ENCODE measurements around the gene POLD3. TPM values are rescaled to one million over a fixed set of nuclear protein-coding genes. Genes with fewer than 3 reads are reported as not detected.

POLD3 gene
- total and polyA plus RNA-seq, 10 of the 15 experiments (the other 5 are each of a cell fraction or from before 2014, with no cell fraction given), result 23.8 to 63.7 (median 38.7) TPM

DNA sequence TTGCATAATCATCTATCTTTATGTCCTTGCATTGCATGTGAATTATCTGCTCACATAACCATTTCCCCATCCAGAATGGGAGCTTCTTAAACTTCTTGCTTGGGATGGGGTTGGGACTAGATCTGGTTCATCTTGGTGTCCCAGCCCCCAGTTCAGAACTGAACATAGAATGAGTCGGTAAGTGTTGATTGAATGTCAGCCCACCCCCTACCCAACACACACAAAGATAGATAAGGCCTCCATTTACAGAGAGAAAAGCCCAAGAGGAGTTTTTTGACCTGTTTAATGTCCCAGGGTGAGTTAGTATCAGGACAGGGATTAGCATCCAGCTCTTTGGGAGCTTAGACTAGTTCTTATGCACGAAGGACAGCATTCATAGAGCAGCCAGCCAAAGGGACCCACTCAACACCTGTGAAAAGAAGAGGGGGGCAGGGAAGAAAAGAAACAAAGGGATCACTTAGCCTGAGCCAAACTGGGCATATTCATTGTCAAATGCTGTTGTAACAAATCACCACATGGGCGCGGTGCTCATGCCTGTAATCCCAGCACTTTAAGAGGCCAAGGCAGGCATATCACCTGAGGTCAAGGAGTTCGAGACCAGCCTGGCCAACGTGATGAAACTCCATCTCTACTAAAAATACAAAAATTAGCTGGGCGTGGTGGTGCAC lies 81.4 kb downstream of the POLD3 start (continued):
- TF ChIP-seq, protein P1, sequence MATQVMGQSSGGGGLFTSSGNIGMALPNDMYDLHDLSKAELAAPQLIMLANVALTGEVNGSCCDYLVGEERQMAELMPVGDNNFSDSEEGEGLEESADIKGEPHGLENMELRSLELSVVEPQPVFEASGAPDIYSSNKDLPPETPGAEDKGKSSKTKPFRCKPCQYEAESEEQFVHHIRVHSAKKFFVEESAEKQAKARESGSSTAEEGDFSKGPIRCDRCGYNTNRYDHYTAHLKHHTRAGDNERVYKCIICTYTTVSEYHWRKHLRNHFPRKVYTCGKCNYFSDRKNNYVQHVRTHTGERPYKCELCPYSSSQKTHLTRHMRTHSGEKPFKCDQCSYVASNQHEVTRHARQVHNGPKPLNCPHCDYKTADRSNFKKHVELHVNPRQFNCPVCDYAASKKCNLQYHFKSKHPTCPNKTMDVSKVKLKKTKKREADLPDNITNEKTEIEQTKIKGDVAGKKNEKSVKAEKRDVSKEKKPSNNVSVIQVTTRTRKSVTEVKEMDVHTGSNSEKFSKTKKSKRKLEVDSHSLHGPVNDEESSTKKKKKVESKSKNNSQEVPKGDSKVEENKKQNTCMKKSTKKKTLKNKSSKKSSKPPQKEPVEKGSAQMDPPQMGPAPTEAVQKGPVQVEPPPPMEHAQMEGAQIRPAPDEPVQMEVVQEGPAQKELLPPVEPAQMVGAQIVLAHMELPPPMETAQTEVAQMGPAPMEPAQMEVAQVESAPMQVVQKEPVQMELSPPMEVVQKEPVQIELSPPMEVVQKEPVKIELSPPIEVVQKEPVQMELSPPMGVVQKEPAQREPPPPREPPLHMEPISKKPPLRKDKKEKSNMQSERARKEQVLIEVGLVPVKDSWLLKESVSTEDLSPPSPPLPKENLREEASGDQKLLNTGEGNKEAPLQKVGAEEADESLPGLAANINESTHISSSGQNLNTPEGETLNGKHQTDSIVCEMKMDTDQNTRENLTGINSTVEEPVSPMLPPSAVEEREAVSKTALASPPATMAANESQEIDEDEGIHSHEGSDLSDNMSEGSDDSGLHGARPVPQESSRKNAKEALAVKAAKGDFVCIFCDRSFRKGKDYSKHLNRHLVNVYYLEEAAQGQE (IDR thresholded peaks at IDR 0.05; ENCODE audit: low read depth, low read length), result no peak
- TF ChIP-seq, protein P2, sequence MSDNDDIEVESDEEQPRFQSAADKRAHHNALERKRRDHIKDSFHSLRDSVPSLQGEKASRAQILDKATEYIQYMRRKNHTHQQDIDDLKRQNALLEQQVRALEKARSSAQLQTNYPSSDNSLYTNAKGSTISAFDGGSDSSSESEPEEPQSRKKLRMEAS (IDR thresholded peaks at IDR 0.05; ENCODE audit: low read depth, low read length), result no peak

DNA sequence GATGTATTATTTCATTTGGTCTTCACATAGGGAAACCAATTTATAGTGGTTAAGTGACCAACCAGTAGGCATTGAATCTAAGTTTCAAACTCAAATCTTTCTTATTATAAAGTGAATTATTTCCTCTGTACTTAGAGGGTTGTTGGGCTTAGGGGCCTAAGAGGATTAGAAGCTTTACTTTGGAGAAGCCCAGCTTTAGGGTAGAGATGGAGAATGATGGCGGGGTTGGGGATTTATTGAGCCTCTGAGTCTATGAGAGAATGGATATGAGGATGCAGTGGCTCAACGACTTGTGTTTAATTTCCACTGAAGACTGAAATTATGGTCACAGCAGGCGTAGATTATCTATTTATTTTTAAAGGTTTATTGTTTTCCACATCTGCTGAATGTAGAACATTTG lies 83.4 kb downstream of the POLD3 start:
- ChIA-PET POLR2A (no interaction called here), RAD21 (ENCODE audit: unreplicated experiment) (no interaction called here), SMC1A (ENCODE audit: uncharacterized antibody, unreplicated experiment) (no interaction called here), CTCF (interaction anchor here (1.4 kb wide), 1 partner anchor 24 kb away, joined by 4 read pairs; no protein-coding TSS in a partner anchor)
- no peak overlapping the region for H2AFZ ChIP-seq (ENCODE audit: control insufficient read depth, low read depth, low read length)
- no peaks in the 10 kb centered on the region for H3K4me1 ChIP-seq (ENCODE audit: control insufficient read depth, insufficient read depth, low read length)
- H3K9ac ChIP-seq (ENCODE audit: control insufficient read depth, insufficient read depth, low read length), result no peak overlapping the region
- intact Hi-C loops (cut with micrococcal nuclease; ENCODE audit: unreplicated experiment) (no loop called here), in situ Hi-C loops (cut with MboI) (no loop called here)
- FAIRE-seq (no peak), ATAC-seq (no peak), DNase-seq (ENCODE audit: low read depth, low spot score) (no peak)
- H3K4me2 ChIP-seq (ENCODE audit: control insufficient read depth, insufficient read depth), result no peak overlapping the region
- no peaks in the 10 kb centered on the region for H3K36me3 ChIP-seq (ENCODE audit: control insufficient read depth in 2 of 2, insufficient read depth in 2 of 2, low read length in 1 of 2)
- no peaks in the 10 kb centered on the region for H3K79me2 ChIP-seq (ENCODE audit: control insufficient read depth, insufficient read depth, low read length)
- H3K9me3 ChIP-seq (replicated peaks; ENCODE audit: control insufficient read depth, insufficient read depth, low read length), result no peaks in the 10 kb centered on the region
- TF ChIP-seq TBL1XR1 (IDR thresholded peaks at IDR 0.05; ENCODE audit: low read depth, low read length) (no peak), NR2F1 (conservative IDR thresholded peaks at IDR 0.05) (no peak), SRF (IDR thresholded peaks at IDR 0.05; ENCODE audit: low read depth in 2 of 2, low read length in 2 of 2) (no peak), JUNB (IDR thresholded peaks at IDR 0.05) (no peak), SP1 (IDR thresholded peaks at IDR 0.05; ENCODE audit: low read depth, low read length) (no peak), ZSCAN29 (IDR thresholded peaks at IDR 0.05) (no peak), POLR2AphosphoS5 (IDR thresholded peaks at IDR 0.05; ENCODE audit: low read length) (no peak), MYB (IDR thresholded peaks at IDR 0.05; ENCODE audit: borderline replicate concordance, low read depth, low read length) (no peak), NBN (IDR thresholded peaks at IDR 0.05) (no peak), IKZF1 (conservative IDR thresholded peaks at IDR 0.05) (no peak), TARDBP (IDR thresholded peaks at IDR 0.05; ENCODE audit: borderline replicate concordance) (no peak), KLF5 (IDR thresholded peaks at IDR 0.05; ENCODE audit: partially characterized antibody) (no peak), SIX5 (IDR thresholded peaks at IDR 0.05; ENCODE audit: low read depth, low read length, severe bottlenecking) (no peak)
- TF ChIP-seq, protein P3, sequence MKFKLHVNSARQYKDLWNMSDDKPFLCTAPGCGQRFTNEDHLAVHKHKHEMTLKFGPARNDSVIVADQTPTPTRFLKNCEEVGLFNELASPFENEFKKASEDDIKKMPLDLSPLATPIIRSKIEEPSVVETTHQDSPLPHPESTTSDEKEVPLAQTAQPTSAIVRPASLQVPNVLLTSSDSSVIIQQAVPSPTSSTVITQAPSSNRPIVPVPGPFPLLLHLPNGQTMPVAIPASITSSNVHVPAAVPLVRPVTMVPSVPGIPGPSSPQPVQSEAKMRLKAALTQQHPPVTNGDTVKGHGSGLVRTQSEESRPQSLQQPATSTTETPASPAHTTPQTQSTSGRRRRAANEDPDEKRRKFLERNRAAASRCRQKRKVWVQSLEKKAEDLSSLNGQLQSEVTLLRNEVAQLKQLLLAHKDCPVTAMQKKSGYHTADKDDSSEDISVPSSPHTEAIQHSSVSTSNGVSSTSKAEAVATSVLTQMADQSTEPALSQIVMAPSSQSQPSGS (IDR thresholded peaks at IDR 0.05; ENCODE audit: low read length), result no peak
- no peaks in the 10 kb centered on the region; the same call in 1 of the 2 replicates for H4K20me1 ChIP-seq (ENCODE audit: control insufficient read depth, insufficient read depth)
- H3K27ac ChIP-seq (ENCODE audit: control insufficient read depth, insufficient read depth), result no peak overlapping the region
- no peak overlapping the region for H3K4me3 ChIP-seq
- 22% methylated on average over 3 of the region's 3 CpGs for WGBS (ENCODE audit: insufficient coverage, insufficient replicate concordance, low lambda C conversion rate, missing lambda C conversion rate)
- no peaks in the 10 kb centered on the region for H3K27me3 ChIP-seq (replicated peaks in 1 of 2; ENCODE audit: control insufficient read depth in 2 of 2, insufficient read depth in 2 of 2, low read length in 1 of 2)
- no TSS peak for BruUV-seq (replicated peaks)
